Left forelimb (tissue), 1 donor: Measurements from ENCODE around the gene CHRDL1.
"Not testable (repeated sequence)": the region's sequence is repeated elsewhere in the genome, so short reads cannot be mapped to it uniquely, and the experiment has no call there.

Experiments used
- DNase-seq: peaks from one replicate; pipeline ENCODE4 v3.0.0-alpha.2; 2018; ENCODE audit warnings: low spot score

CHRDL1 gene, protein sequence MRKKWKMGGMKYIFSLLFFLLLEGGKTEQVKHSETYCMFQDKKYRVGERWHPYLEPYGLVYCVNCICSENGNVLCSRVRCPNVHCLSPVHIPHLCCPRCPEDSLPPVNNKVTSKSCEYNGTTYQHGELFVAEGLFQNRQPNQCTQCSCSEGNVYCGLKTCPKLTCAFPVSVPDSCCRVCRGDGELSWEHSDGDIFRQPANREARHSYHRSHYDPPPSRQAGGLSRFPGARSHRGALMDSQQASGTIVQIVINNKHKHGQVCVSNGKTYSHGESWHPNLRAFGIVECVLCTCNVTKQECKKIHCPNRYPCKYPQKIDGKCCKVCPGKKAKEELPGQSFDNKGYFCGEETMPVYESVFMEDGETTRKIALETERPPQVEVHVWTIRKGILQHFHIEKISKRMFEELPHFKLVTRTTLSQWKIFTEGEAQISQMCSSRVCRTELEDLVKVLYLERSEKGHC

DNA sequence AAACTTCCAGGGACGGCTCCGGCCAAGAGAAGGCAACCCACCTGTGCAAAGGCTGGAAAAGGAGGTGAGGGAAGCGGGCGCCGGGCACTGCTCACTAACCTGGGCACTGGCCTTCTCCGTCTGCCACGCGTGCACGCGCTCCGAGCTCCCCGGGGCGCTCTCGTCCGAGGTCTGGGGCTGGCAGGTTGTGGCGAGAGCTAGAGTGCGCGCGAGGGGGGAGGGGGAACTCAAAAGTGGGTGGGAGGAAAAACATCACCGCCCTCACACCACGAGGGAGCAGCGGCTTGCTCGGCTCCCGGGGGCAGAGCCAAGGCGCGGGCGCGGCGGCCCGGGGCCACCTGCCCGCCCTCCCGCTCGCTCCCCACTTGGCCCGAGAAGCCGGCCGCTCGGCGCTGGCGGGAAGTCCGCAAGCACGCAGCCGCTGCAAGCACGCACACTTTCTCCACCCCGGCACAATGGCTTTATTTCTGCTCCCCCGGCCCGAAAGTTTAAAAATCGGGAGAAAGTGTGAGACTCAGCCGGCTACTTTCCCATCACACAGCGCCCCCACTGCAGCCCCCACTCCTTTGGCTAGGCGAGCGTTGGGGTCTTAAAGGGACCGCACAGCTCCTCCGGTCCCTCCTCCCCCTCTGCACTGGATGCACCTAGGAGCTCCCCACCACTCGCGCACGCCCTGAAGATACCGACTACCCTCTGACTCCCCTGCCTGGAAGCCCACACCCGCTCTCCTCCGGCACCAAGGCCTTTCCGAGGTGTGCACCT lies at the start of gene CHRDL1:
TSS of gene CHRDL1 (minus strand) at position 173 of the 762 bp plus-strand sequence. CDS start 3,636 bp downstream, outside the sequence.
- no peak for DNase-seq

DNA sequence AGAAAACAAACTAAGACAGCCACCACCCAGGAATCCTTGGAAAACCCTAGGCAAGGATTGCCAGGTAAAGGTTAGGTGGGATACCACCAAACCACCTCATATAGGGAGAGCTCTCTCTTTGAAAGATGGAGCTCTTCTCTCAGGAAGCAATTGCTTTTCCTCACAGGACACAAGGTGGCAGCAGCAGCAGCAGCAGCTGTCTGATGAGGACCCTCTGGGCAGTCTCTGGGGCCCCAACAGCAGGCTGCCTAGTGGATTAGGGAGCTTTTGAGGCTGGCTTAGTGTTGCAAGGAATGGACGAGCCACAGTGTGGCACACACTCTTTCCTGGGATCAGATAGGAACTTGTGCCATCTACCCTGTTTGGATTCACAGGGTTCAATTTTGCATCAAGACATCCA lies 41.4 kb upstream of the CHRDL1 start:
- DNase-seq = no peak

DNA sequence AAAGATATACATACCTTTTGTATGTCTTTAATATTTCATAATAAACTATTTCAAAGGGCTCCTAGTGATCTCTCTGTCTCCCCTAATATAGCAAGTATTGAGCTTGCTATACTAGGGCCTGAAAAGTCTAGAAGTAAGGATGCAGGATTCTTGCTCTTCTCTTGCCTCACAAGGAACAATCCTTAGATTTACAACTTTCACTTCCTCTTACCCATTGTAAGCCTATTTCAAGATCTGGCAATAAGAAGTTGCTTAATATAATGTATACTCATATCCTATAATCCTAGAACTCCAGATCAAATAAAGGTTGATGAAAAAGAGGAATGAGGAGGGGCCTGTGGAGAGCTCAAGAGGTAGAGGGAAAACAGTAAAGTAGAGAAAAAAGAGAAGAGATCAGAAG lies 40.8 kb upstream of the CHRDL1 start:
- no peak for DNase-seq

DNA sequence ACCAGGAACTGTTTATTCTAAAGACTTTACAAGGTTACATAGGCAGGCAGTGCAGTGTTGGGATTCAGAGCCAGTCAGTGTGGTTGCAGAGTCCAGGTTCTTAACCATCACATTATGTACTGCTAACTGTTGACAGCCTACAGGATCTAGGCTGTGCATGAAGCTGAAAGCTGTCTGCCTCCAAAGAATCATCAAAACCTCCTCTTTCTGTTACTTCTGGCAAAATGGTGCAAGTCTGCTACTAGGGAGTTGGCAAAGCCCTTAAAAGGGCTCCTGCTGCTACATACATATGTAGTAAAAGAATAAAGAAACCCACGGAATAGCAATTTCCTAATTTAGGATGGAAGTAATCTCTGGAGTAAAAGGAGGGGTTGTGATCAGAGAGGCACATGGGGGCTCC lies 40.4 kb upstream of the CHRDL1 start:
- DNase-seq = no peak

DNA sequence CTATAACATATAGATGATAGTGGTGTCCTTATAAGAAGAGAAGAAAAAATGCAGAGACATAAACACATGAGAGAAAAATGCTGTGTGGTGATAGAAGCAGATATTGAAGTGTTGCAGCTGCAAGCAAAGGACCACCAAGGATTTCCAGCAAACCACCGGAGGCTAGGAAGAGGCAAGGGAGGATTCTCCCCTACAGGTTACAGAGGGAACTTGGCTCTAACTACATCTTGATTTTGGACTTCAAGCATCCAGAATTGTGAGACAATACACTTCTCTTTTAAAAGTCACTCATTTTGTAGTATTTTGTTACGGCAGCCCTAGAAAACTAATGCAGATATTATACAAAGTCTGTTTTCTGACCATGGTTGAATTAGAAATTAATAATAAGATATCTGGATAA lies 30.4 kb upstream of the CHRDL1 start:
- no peak for DNase-seq

DNA sequence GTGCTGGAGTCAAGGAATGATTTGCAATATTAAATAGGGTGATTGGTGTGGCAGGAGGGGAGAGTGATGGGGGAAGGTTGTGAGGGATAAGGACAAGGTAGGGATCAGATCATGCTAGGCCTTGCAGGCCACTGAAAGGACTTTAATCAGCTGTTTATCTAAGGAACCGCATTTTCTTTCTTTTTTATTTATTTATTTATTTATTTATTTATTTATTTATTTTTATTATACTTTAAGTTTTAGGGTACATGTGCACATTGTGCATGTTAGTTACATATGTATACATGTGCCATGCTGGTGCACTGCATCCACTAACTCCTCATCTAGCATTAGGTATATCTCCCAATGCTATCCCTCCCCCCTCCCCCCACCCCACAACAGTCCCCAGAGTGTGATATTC lies 20.9 kb upstream of the CHRDL1 start:
- not testable (repeated sequence) for DNase-seq

DNA sequence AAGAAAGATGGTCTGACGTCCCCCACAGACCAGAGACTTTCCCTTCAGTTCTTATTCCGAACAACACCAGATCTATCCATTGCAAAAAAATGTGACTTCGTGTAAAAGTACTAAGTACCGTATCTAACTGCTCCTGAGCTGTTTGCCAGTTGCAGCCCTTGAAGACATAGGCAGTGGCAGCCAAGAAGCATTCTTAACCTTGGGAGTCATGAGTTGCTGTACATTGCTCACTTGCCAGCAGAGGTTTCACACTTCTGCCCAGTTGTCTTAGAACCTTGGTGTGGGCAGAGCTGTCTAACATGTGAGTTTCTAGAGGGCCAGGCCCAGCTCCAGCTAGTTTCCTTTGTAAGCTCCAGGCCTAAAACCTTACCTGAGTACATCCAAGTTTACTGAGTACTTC lies 10.5 kb upstream of the CHRDL1 start:
- no peak for DNase-seq

DNA sequence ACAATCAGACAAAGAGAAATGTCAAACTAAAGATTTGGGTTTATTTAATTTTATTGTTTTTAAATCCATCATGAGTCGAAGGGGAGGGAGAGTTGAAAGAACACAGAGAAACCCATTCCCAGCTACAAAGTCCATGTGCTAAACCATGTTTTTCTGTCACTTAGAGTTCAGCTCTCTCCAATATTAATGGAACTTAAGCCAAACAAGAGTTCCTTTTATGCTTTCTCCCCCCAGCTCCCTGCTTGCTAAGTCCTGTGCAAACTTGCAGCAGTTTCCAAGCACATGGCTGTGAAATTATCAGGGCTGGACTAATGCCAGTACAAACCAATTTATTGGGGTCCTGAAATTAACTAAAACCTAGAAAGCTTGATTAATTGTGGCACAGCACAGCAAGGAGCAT lies 9.7 kb upstream of the CHRDL1 start:
- no peak for DNase-seq

DNA sequence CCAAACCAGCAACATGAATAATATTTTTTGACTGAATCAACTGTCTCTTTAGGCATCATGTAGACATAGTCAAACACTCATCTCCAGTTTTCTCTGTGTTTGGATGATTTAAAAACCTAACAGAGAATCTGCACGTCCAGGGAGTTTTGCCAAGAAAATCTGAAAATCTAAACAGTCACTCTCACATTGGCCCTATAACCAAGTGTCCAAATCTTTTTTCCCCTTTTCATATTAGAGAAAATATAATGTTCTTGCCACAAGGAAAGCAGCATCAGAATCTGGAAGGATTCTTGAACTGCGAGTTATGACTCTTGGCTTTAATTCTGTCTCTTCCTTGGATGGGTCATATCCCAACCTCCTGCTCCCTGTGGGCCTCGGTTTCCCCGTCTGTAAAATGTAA lies 8.8 kb upstream of the CHRDL1 start:
- no peak for DNase-seq

DNA sequence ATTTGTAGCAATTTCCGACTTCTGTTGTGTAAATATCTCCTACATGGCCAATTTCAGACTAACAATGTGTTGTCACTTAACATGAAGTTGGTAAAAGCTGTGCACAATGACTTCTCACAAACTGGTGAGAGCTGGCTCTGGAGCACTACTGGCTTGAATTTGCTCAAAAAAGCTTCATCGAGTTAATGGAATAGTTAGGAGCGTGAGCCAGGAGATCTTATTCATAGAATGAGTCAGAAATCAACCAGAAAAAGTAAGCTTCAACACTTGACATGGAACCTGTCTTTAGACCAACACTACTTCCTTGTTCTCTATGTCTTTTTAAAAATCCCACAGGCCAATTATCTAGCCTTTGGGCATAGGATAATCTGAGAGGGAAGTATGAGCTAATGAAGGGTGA lies 7.9 kb upstream of the CHRDL1 start:
- no peak for DNase-seq

DNA sequence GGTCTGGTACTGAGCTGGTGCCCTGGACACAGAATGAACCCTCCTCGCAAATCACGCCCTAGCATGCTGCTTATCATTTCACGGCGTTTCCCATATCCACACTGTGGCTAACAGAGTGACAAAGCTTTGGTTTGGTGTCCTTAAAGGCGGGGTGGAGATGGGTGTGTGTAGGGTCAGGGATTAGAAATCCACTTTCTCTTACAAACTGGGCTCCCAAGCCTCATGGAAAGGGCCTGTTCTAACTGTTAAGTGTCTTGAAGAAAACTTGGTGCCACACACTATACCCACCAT lies 735 bp upstream of the CHRDL1 start:
- DNase-seq = no peak

DNA sequence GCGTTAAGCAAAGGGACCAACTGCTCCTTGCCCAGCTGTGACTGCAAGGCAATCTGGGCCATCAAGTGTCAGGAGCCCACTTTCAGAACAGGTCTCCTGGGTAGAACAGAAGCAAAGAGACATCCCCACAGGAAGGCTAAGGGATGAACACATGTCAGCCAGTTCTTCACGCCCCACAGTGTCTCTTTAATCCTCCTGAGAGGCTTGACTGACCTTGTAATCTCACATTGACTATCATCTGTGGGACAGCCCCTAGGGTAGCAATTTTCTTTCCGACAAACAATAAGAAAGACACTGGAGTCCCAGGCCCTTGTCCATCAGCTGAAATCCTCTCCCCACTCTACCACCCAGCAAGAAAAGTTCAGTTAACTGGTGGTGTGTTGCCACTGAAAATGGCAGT lies 1.0 kb downstream of the CHRDL1 start:
- no peak for DNase-seq

DNA sequence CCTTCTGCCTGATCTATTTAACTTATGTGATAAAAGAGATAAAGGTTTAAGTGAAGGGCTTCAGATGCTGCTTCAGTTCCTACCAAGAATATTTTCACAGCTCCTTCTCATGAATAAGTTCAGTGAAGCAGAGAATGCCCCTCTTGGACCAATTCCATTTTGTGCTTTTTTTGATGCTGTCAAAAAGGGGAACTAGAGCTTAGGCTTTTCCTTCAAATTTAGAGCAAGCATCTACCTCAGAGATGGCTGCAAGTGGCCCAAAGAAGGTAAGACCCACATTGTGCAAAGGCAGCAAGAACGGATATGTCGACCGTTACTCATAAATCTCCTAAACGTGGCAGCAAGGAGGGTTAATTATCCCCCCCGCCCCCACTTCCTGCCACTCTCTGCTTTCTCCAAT lies 4.5 kb downstream of the CHRDL1 start:
- DNase-seq = no peak

DNA sequence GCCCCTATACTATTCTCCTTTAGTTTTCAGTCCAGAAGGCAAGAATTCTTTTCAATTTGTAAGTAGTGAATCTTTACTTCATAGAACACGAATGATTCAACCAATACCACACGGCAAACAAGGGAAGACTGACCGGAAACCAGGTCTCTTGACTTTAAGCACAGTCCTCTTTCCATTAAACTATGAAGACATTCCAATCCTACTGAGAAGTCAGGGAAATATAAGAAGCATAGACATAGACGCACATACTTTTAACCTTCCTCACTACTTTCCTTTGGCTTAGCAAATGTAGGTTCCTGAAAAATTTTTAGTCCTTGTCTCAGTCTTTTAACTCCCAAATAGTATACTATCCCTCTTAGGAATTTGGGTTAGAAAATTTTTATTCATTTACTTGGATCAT lies 9.1 kb downstream of the CHRDL1 start:
- no peak for DNase-seq

DNA sequence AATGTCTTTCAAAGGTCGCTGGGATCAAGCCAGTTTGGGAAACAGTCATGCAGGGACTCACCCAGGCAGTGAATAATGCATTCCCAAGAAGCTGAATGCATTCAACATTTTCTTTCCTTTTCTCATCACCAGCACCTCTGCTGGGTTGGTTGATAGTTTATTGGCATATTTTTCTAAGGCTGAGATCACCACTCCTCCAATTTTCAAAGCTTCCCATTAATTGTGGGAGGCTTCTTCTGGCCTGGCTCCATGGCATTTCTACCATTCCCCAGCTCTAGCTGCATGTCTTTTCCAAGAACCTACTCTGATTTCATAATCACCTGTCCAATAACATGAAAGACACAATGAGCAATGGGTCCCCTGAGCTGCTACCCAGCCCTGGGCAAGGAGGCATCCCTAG lies 35.8 kb downstream of the CHRDL1 start:
- no peak for DNase-seq

DNA sequence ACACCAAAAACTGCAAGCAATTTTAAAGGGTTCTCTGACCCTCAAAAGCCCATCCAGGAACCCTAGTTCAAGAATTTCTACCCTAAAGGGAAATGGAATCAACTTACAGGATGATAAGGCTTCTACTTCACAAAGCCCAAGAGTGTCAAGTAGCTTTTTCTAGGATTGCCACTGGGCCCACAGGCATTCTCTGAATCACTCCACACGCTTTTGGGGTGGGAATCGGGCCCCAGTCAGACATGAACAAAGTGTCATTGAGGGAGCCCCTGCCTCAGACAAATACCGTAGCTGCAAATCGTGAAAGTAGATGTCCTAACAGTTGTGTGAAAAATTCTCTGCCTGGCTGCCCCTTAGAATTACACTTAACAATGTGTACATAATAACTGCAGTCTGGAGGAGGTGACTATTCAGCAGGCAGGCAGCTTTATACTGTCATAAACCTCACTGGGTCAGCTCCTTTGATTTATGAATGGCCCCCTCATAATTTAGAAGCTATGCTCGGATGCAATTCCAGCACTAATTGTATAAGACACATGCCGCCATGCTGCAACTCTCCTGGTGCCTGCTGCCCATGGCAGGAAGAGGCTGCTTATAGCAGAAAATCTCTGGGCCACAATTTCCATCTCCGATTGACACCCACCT lies 36.7 kb downstream of the CHRDL1 start:
- DNase-seq = no peak

DNA sequence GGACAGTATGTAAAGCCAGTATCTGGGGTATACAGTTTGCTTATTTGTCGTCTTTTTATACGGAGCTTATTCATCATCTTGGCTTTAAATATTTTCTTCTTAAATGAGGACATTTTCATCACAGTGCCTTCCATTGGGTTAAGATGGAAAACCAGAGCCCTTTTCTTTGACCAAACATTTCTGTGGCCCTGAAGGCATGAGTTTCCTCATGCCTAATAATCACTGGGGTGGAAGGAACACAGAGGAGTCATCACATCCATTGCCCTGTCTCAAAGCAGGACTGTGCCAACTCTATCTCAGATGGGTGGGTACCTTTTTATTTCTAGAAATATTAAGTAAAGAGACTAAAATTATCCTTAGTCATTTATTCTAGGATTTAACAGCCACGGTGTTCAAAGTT lies 40.0 kb downstream of the CHRDL1 start:
- no peak for DNase-seq

DNA sequence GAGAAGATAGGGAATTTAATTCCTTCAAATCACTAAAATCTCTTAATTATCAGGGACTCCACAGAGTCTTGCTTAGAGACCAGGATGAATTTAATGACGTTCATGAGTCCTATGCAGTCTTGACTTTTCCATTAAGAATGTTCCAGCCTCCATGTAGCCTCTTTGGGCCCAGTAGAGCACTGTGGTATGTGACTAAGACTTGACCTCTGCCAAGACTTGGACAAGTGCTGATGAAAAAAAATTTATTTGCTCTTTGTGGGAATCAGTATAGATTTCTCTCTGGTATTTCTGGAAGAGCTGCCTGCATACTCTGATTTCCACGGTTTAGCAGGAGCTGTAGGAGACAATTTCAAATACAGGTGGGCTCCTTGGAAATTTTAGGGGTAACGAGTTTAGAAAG lies 40.6 kb downstream of the CHRDL1 start:
- DNase-seq = no peak

DNA sequence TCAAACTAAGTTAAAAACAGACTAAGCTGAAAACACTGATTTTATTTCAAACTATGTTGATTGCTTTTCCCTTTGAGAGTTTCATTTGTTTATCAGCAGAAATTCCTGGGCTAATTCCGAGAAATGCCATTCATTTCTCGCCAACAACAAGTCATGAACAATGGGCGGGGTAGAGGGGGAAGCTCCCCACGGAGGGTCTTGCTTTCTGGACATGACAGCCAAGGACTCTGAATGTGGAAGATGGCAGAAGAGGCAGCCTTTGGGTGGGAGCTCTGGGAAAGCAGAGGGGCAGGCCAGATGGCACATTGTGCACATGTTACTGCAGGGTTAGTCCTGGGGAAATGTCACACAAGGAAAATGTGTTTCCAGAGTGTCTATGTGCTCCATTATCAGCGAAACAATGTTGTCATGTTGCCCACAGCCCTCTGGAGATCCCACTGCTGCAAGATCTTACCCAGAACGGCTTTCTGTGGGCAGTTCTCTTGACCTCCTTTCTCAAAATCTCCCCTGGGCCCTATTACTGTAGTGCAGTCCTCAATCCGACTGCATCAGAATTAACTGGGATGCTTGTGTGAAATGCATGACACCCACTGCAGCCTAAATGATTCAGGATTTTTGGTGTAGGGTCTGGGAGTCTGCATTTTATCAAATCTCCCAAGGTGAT lies 45.0 kb downstream of the CHRDL1 start:
- no peak for DNase-seq

DNA sequence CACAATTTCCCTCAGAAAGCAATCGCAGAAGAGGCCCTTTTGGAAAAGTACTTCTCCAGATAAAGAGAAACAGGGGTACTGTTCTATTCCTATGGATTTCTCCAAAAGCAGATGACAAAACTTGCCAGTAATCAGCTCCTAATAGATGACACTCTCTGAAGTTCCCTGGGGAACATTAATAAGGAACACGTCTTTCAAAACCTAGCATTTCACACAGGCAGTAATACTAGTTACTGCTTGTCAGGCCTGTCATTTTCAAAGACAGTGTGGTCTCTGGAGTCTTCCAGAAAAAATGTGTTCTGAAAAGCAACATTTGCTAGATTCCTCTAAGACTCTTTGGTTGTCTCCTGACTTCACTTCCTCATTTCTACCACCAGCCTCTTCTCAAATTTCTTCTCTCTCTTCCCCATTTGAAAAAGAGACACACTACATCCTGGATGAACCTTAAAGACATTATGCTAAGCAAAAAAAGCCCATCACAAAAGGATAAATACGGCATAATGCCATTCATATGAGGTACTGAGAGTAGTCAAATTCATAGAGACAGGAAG lies 47.3 kb downstream of the CHRDL1 start:
- no peak for DNase-seq

DNA sequence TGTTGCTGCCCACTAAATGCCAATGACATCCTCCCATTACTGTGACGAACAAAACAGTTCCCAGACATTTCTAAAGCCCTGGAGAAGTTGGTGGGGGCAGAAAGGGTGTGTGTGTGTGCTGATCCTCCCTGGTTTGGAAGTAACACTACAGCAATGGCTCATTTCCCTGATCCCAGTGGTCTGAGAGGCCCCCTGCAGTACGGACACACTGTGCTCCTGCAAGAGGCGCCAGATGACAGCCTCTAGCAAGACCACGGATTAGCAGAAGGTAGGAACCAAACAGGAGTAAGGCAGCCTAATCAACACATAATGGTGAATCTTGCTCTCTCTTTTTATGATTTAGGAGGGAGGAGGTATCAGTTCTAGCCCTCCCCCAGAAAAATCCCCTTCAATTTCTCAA lies 49.6 kb downstream of the CHRDL1 start:
- DNase-seq = no peak

DNA sequence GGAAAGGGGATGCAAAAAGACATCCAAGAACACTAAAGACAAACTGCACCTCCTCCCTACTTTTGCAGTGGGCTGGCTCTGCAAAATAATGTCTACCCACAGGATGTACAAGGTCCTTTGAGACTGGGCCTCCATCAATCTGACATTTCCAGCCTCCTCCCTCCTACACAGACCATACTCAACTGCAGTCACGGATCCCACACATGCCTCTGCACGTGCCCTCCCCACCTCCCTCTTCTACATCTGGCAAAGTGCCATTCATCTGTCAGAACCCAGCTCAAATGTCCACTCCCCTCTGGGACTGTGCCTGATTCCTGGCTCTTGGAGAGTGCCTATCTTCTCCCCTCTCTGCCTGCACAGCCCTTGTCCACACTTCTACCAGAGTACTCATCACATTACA lies 50.3 kb downstream of the CHRDL1 start:
- no peak for DNase-seq
